A673 (cell line): ENCODE measurements around the gene ACOXL.

ENCODE experiments used
- EZH2 ChIP-seq: fragments of 200-600 bp; sonication (generic); IDR thresholded peaks from 2 replicates; pipeline ENCODE4 v1.6.1; 2017; ENCODE audit warnings: borderline replicate concordance, low read depth, mild to moderate bottlenecking, mixed read lengths, antibody characterized with exemption, low read length; ENCODE audit not compliant: poor library complexity, severe bottlenecking
- TF ChIP-seq, protein P1 (sequence below): fragments of 300-800, 200-600 bp; sonication (generic); conservative IDR thresholded peaks from 2 replicates; pipeline ENCODE4 v1.5.1; 2017; ENCODE audit warnings: low read depth, mild to moderate bottlenecking, antibody characterized with exemption, low read length, moderate library complexity, mixed read lengths

DNA sequence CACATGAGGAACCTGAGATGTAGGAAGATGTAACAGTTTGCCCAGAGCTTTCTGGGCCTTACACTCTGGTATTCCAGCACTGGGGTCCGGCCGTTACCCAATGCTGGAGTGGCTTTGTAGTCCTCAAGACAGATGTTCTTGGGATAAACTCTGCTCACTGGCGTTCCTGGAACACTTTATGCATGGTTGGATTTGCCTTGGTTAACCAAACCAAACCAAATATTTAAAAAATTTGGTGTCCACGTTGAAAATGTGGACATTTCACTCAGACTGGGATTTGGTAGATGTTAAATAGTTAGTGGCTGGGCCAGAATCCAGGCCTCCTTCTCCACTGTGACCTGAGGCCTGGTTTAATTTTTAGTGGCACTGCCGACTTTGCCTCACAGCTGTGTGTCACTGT, 81.5 kb downstream of the ACOXL start:
- TF ChIP-seq, protein P1, sequence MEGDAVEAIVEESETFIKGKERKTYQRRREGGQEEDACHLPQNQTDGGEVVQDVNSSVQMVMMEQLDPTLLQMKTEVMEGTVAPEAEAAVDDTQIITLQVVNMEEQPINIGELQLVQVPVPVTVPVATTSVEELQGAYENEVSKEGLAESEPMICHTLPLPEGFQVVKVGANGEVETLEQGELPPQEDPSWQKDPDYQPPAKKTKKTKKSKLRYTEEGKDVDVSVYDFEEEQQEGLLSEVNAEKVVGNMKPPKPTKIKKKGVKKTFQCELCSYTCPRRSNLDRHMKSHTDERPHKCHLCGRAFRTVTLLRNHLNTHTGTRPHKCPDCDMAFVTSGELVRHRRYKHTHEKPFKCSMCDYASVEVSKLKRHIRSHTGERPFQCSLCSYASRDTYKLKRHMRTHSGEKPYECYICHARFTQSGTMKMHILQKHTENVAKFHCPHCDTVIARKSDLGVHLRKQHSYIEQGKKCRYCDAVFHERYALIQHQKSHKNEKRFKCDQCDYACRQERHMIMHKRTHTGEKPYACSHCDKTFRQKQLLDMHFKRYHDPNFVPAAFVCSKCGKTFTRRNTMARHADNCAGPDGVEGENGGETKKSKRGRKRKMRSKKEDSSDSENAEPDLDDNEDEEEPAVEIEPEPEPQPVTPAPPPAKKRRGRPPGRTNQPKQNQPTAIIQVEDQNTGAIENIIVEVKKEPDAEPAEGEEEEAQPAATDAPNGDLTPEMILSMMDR, result no peak
- TF ChIP-seq EZH2, result no peak
